GM10248 (cell line): ENCODE results near the gene PIEZO2.

Experiments
- CTCF ChIA-PET: fragments of 300-600 bp; sonication (Branson Sonifier 250); formaldehyde crosslinking; extraction: SDS; loops from one replicate; lab custom pipeline; 2021; ENCODE audit warnings: antibody characterized with exemption; lab: Yijun Ruan, JAX
- POLR2A ChIA-PET: fragments of 350-650 bp; sonication (Branson Sonifier 250); formaldehyde crosslinking; extraction: SDS; loops from one replicate; lab custom pipeline; 2020; ENCODE audit warnings: antibody characterized with exemption; lab: Yijun Ruan, JAX
- DNase-seq: peaks from one replicate; pipeline ENCODE4 v3.0.0; 2012; ENCODE audit errors: extremely low spot score
- TF ChIP-seq, protein P1 (sequence below): IDR thresholded peaks from 2 replicates; pipeline ENCODE4 v1.5.1; 2012; ENCODE audit warnings: mild to moderate bottlenecking, low read depth; ENCODE audit errors: extremely low read depth, missing control alignments, control extremely low read depth

Gene PIEZO2

DNA sequence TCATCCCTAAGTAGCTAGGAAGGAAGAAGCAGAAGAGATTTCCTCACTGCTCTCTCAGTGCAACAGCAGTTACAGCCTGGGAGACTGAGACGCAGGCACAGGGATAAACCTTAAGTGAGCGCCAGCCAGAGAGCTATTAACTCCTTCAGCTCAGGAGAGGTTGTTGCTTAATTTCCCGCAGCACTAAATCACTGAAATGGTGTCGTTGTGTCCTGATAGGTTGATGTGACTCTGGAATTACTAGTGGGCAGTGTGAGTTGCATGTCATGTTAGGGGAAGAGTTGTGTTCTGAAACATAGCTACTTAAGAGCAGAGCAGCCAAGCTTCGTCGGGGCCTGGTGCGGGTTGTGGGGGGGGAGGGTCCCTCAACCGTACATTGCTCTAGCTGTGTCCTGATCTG, 397.7 kb downstream of the PIEZO2 start:
- no peak for DNase-seq
- ChIA-PET POLR2A (no interaction called here), CTCF (interaction anchor here (0.7 to 1.9 kb wide), 4 partner anchors 9 to 35 kb away, joined by 3 to 7 read pairs (median 4); no protein-coding TSS in a partner anchor)
- TF ChIP-seq, protein P1, sequence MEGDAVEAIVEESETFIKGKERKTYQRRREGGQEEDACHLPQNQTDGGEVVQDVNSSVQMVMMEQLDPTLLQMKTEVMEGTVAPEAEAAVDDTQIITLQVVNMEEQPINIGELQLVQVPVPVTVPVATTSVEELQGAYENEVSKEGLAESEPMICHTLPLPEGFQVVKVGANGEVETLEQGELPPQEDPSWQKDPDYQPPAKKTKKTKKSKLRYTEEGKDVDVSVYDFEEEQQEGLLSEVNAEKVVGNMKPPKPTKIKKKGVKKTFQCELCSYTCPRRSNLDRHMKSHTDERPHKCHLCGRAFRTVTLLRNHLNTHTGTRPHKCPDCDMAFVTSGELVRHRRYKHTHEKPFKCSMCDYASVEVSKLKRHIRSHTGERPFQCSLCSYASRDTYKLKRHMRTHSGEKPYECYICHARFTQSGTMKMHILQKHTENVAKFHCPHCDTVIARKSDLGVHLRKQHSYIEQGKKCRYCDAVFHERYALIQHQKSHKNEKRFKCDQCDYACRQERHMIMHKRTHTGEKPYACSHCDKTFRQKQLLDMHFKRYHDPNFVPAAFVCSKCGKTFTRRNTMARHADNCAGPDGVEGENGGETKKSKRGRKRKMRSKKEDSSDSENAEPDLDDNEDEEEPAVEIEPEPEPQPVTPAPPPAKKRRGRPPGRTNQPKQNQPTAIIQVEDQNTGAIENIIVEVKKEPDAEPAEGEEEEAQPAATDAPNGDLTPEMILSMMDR: no peak

DNA sequence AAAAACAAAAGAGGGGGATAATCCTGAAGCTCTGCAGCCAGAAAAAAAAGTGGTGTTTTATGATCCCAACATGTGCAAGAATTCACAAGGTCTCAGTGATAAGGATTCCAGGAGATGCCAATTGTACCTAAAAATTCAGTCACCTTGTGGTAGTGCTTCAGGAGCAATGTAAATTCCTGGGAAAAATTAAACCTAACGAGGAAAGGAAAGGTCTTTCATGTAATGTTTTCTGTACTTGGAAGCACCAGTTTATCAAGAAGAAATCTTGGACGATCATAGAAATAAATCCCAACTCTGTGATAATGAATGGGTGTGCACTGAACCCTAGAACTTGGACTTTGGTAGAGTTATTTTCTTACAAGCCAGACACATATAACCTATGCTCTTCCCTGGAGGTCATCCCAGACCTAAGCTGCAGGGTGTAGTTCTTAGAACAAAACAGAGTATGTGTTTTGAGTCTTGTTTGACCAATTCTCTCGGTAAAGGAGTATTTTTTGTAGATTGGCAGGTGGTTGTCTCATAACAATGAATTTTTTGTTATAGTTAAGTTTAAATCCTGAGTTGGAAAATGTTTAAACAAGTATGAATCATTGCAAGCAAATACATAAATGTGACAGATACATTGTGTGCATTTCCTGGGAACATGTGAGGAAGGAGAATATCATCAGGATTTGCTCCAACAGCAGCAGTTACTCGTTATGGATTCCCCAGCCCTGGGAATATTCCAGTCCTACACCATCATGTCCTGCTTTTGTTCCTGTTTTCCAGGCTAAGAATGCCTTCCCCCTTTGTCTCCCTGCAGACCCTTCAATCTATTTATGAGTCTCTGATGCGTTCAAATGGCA, 399.0 kb downstream of the PIEZO2 start:
- CTCF ChIA-PET: interaction anchor here (1.5 kb wide), 1 partner anchor 21 kb away, joined by 3 read pairs; no protein-coding TSS in a partner anchor
- no peak for DNase-seq
- TF ChIP-seq, protein P1: no peak
- POLR2A ChIA-PET: no interaction called here

DNA sequence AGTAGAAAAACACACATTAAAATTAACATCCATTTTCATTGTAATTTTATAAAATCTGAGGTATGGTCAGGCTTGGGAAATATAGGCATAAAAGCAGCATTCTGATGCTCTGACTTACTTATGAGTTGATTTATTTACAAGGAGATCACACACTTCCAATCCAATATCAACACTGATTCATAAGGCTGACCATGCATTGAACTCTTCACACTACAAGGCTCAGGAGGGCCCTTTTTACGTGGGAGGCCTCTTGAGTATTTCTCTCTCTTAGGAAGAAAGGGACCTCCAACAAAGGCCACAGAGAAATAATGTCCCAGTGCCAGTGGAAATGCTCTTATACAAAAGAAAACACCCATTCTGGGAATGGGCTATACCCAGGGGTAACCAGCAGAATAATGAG, 400.7 kb downstream of the PIEZO2 start:
- ChIA-PET CTCF (interaction anchor here (0.9 to 1.1 kb wide), 3 partner anchors 8 to 19 kb away, joined by 3 to 4 read pairs (median 3); no protein-coding TSS in a partner anchor), POLR2A (no interaction called here)
- TF ChIP-seq, protein P1: no peak
- DNase-seq: no peak

DNA sequence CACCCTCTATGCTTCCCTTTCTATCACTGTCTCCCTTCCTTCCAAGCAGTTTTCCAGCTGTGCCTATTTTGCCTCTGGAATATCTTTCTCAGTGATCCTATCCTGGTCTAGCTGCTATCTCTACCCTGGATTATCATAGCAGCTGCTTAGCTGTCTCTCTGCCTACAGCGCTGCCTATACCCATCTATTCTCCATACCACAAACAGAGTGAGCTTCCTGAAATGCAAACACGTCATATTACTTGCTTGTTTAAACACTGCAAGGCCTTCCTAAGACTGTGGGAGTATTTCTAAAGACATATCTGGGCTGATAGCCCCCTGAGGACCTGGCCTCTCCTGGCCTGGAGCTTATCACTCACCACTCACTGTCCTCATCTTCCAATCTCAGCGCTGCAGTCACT, 403.4 kb downstream of the PIEZO2 start:
- DNase-seq: no peak
- TF ChIP-seq, protein P1: no peak
- ChIA-PET CTCF (interaction anchor here (1.3 kb wide), 1 partner anchor 11 kb away, joined by 3 read pairs; no protein-coding TSS in a partner anchor), POLR2A (no interaction called here)

DNA sequence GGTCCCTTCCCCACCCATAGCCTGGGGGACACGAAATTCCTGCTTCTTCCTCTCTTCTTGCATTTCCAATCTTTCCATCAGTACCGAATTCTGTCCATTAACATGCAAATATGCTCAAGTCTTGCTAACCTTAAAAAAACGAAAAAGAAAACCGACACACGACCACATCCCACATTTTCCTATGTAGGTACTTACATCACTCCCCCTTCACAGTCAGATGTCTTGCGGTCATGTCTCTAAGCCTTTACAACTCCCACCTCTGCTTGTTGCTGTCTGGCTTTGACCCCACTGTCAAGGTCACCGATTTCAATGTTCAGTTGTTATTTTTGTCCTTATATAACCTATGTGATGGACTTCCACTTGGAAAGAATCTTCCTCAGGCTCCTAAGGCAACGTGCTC, 404.1 kb downstream of the PIEZO2 start:
- ChIA-PET POLR2A (no interaction called here), CTCF (no interaction called here)
- DNase-seq: no peak
- TF ChIP-seq, protein P1: no peak

DNA sequence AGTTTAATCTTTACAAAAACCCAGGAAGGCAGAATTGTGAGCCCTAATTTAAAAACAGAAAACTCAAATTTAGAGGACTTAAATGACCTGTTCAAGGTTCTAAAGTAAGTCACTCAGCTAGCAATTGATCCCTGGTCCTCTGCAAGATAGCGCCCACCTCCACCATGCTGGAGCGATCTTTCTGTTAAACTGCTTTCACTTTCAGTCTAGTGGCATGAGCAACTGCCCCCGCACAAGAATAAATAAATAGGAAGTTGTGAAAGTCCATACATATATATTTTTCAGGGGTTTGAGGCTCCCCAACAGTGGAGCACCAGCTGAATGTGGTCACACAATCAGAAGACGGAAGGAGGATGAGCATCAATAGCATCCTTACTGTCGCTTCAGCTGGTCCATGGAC, 405.6 kb downstream of the PIEZO2 start:
- ChIA-PET POLR2A (no interaction called here), CTCF (interaction anchor here (1.0 to 2.2 kb wide), 4 partner anchors 8 to 567 kb away, joined by 3 to 7 read pairs (median 4); no protein-coding TSS in a partner anchor)
- TF ChIP-seq, protein P1: no peak
- DNase-seq: no peak
